ENCODE results near the gene ODF4. TPM values are rescaled to one million over a fixed set of nuclear protein-coding genes. Genes with fewer than 3 reads are reported as not detected.

ODF4 gene
- total and polyA plus RNA-seq, 2 of the 4 experiments (the other 2 are of a cell fraction): not detected

DNA sequence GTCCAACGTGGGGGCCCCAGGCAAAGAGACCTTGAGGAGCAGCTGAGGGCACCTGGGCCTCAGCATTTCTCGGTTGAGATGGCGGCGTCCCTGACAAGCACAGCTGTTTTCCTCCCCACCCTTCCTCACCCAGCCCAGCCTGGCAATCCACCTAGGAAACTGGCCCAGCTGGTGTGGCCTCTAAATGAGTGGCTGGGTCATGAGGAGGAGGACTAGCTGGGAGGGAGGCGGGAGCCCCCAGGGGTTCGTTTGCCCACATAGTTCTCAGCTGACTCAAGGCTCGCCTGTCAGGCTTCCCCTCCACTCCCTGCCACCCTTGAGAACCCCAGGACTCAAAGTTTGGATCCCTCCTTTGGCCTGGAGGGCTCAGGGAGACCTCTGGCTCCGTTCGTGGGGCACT, 52.1 kb downstream of the ODF4 start:
- TF ChIP-seq NFE2L2 (IDR thresholded peaks at IDR 0.05; ENCODE audit: low read depth, low read length) (no peak), USF2 (IDR thresholded peaks at IDR 0.05; ENCODE audit: low read depth, low read length) (no peak), MAFK (IDR thresholded peaks at IDR 0.05; ENCODE audit: low read depth, low read length) (no peak), RCOR1 (IDR thresholded peaks at IDR 0.05; ENCODE audit: insufficient replicate concordance, low read length) (no peak), RAD21 (IDR thresholded peaks at IDR 0.05; ENCODE audit: low read length) (no peak), MAZ (IDR thresholded peaks at IDR 0.05; ENCODE audit: borderline replicate concordance, low read depth, low read length) (no peak), CHD1 (IDR thresholded peaks at IDR 0.05; ENCODE audit: low read depth, low read length) (no peak), MXI1 (IDR thresholded peaks at IDR 0.05; ENCODE audit: borderline replicate concordance, low read depth, low read length) (no peak), CEBPB (IDR thresholded peaks at IDR 0.05; ENCODE audit: low read depth, low read length) (no peak), CTCF (conservative IDR thresholded peaks at IDR 0.05; ENCODE audit: low read depth, low read length) (no peak), SMC3 (IDR thresholded peaks at IDR 0.05; ENCODE audit: low read depth, low read length) (no peak)
- TF ChIP-seq, protein P1, sequence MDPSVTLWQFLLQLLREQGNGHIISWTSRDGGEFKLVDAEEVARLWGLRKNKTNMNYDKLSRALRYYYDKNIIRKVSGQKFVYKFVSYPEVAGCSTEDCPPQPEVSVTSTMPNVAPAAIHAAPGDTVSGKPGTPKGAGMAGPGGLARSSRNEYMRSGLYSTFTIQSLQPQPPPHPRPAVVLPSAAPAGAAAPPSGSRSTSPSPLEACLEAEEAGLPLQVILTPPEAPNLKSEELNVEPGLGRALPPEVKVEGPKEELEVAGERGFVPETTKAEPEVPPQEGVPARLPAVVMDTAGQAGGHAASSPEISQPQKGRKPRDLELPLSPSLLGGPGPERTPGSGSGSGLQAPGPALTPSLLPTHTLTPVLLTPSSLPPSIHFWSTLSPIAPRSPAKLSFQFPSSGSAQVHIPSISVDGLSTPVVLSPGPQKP (IDR thresholded peaks at IDR 0.05; ENCODE audit: borderline replicate concordance, low read depth, low read length): no peak
- H2AK5ac ChIP-seq (ENCODE audit: low read depth, low read length): no peak overlapping the region
- no peak overlapping the region for H2BK120ac ChIP-seq (ENCODE audit: low read depth, low read length)
- no peaks in the 10 kb centered on the region for H3K9me3 ChIP-seq (ENCODE audit: control insufficient read depth, insufficient read depth, low read length)
- H2BK20ac ChIP-seq (ENCODE audit: low read depth, low read length): no peak overlapping the region
- no peaks in the 10 kb centered on the region for H3K36me3 ChIP-seq (ENCODE audit: control insufficient read depth, insufficient read depth, low read length)
- peaks cover 12% of the 10 kb centered on the region for H3K27me3 ChIP-seq (ENCODE audit: control insufficient read depth, insufficient read depth, low read length)
- no peak overlapping the region for H3K23ac ChIP-seq (ENCODE audit: low read depth, low read length)
- dilution Hi-C loops (cut with HindIII; ENCODE audit: low sequenced_read_pairs, unreplicated experiment) (no loop called here), intact Hi-C loops (cut with micrococcal nuclease) (no loop called here), in situ Hi-C loops (cut with MboI; ENCODE audit: low sequenced_read_pairs) (no loop called here)
- no peak overlapping the region for H3K27ac ChIP-seq (ENCODE audit: insufficient read depth, low read length)
- no peak overlapping the region for H3K4ac ChIP-seq (ENCODE audit: low read depth, low read length)
- ChIA-PET CTCF (interaction anchor here (0.6 kb wide), 1 partner anchor 18 kb away, joined by 3 read pairs; no protein-coding TSS in a partner anchor), POLR2A (ENCODE audit: unreplicated experiment) (no interaction called here)
- H3K18ac ChIP-seq (ENCODE audit: low read depth, low read length): no peak overlapping the region
- DNase-seq (peak; percentile 11), ATAC-seq (ENCODE audit: low read depth) (peak; percentile 52)
- no peak overlapping the region for H4K8ac ChIP-seq (ENCODE audit: low read depth in 2 of 2, low read length in 2 of 2)
- no peak overlapping the region for H3K56ac ChIP-seq (ENCODE audit: extremely low read depth, insufficient read depth, low read length)
- no peak overlapping the region for H4K91ac ChIP-seq (ENCODE audit: insufficient read depth, low read depth, low read length)
- 18% methylated on average over 3 of the region's 9 CpGs; no CpG with 5 or more reads in 1 of the 2 experiments for WGBS, 2 experiments (ENCODE audit: extremely low coverage in 2 of 2, insufficient read length in 1 of 2)
- H3K9me1 ChIP-seq (ENCODE audit: insufficient read depth, low read length): no peaks in the 10 kb centered on the region
- H3K14ac ChIP-seq (replicated peaks; ENCODE audit: low read depth, low read length): no peak overlapping the region
- H4K20me1 ChIP-seq (ENCODE audit: insufficient read depth, low read length): no peaks in the 10 kb centered on the region
- no peak overlapping the region for H2AK9ac ChIP-seq (replicated peaks; ENCODE audit: low read depth, low read length, poor library complexity)
- no TSS peak for BruUV-seq (replicated peaks)
- H3K79me1 ChIP-seq (ENCODE audit: low read depth in 1 of 2, low read length in 2 of 2): peaks cover 0 to 7% of the 10 kb centered on the region in 2 experiments; a peak in 1 of 4 replicates
- 0 out of 3 replicates have a peak overlapping the region, but pooled peaks have one; percentile 3 for H2BK15ac ChIP-seq (ENCODE audit: low read depth, low read length)
- H3K4me3 ChIP-seq (ENCODE audit: insufficient read depth, low read depth, low read length): no peak overlapping the region
- no peak overlapping the region for H3K9ac ChIP-seq (ENCODE audit: low read depth, low read length)
- H2AFZ ChIP-seq (replicated peaks; ENCODE audit: low read length, poor library complexity): peak overlapping the region; percentile 13
- H2BK5ac ChIP-seq (ENCODE audit: low read depth, low read length, poor library complexity, severe bottlenecking): no peak overlapping the region
- H3K4me2 ChIP-seq (ENCODE audit: low read depth, low read length): no peak overlapping the region
- H3K4me1 ChIP-seq (ENCODE audit: control insufficient read depth, insufficient read depth, low read length): peaks cover 6% of the 10 kb centered on the region
- H4K5ac ChIP-seq (ENCODE audit: low read depth, low read length): no peak overlapping the region
